Transverse colon (tissue), 4 donors: ENCODE measurements around the gene HIVEP3.

Experiments
- POLR2A ChIP-seq: fragments of 450-650 bp; IDR thresholded peaks from one replicate; pipeline ENCODE4 v1.6.1; 2016; ENCODE audit warnings: antibody characterized with exemption, mild to moderate bottlenecking, moderate library complexity
- POLR2AphosphoS5 ChIP-seq, 3 donors: sonication (generic); formaldehyde crosslinking; IDR thresholded peaks; one replicate each; pipeline ENCODE4 v1.6.1; 2016; ENCODE audit warnings: antibody characterized with exemption in 3 of 3
- TF ChIP-seq, protein P1 (sequence below), 5 experiments: fragments of 200-600 bp in 3 of 5; fragments of 450-650 bp in 2 of 5; sonication (generic) in 3 of 5; IDR thresholded peaks; 1 replicate in 2 of 5; 2 replicates in 3 of 5; pipeline ENCODE4 v1.5.1; 2016 to 2017; ENCODE audit warnings: antibody characterized with exemption in 5 of 5, inconsistent platforms in 3 of 5, mild to moderate bottlenecking in 2 of 5, moderate library complexity in 1 of 5

DNA sequence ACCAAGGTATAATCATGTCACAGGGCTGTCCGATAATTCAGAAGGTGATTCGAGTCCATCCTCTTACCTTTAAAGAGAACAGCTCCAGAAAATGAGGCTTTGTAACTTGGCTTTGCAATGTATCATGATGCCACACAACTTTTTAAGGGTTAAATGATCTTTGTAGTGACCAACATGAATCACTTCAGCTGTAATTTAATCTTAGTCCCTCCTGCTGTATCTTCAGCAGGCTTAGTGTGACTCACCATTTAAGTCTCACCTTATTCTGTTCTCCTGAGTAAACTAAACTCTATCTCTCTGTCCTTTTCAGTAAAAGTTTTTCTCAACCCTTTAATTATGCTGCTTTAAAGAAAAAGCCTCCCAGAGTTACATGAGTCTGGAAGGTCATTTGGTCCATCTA lies 1.9 kb upstream of the HIVEP3 start:
- TF ChIP-seq, protein P1, sequence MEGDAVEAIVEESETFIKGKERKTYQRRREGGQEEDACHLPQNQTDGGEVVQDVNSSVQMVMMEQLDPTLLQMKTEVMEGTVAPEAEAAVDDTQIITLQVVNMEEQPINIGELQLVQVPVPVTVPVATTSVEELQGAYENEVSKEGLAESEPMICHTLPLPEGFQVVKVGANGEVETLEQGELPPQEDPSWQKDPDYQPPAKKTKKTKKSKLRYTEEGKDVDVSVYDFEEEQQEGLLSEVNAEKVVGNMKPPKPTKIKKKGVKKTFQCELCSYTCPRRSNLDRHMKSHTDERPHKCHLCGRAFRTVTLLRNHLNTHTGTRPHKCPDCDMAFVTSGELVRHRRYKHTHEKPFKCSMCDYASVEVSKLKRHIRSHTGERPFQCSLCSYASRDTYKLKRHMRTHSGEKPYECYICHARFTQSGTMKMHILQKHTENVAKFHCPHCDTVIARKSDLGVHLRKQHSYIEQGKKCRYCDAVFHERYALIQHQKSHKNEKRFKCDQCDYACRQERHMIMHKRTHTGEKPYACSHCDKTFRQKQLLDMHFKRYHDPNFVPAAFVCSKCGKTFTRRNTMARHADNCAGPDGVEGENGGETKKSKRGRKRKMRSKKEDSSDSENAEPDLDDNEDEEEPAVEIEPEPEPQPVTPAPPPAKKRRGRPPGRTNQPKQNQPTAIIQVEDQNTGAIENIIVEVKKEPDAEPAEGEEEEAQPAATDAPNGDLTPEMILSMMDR (IDR thresholded peaks at IDR 0.05), result no peak
- TF ChIP-seq POLR2AphosphoS5 (IDR thresholded peaks at IDR 0.05), result no peak
- TF ChIP-seq POLR2A, result no peak
